A549 treated with RU486 at 1 μM for 4 hours (cell line): ENCODE data around the gene PLCE1. TPM values are rescaled to one million over a fixed set of nuclear protein-coding genes. Genes with fewer than 3 reads are reported as not detected.

Experiments
- total RNA-seq: library from RNA; stranded (reverse); fragments of 200-300 nt; extraction: Qiagen RNA extraction; gene quantifications from 5 replicates; pipeline ENCODE4 v1.2.3, GENCODE V29; 2022; ENCODE audit warnings: low read depth

Gene PLCE1
- 5.1 to 6.2 TPM (median 5.6 TPM) in 5 replicates for total RNA-seq

GRCh38 chr10:93993782-93994437 is at the start of gene PLCE1:
Gene PLCE1, plus strand, starts transcription at chr10:93993931. Its CDS starts 37,116 bp downstream, at chr10:94031047.

Other genes with a start within 250 kb of the PLCE1 start
- not detected in 5 replicates for gene LGI1, start 236.0 kb upstream of the PLCE1 start, total RNA-seq
- 6.1 to 11.2 TPM (median 9.4 TPM) in 5 replicates for gene SLC35G1, start 100.0 kb upstream of the PLCE1 start, total RNA-seq